NK-92 treated with Interleukin-12 subunit alpha and Interleukin-12 subunit beta, amount 100 ng/mL, for 24 hours (cell line): ENCODE results near the gene BAIAP2L1.
"Not testable (repeated sequence)": the region's sequence is repeated elsewhere in the genome, so short reads cannot be mapped to it uniquely, and the experiment has no call there.

Experiments used
- DNase-seq: peaks from one replicate; lab custom pipeline; 2025; lab: John Stamatoyannopoulos, UW

Gene BAIAP2L1

GRCh38 chr7:98399462-98399861, 1.4 kb downstream of the BAIAP2L1 start:
- no peak for DNase-seq

GRCh38 chr7:98398567-98399372, 2.1 kb downstream of the BAIAP2L1 start:
- no peak for DNase-seq

- no peak for DNase-seq
These were observed 4.1 kb downstream of the BAIAP2L1 start for GRCh38 chr7:98396768-98397167.

GRCh38 chr7:98395951-98396350, 4.9 kb downstream of the BAIAP2L1 start:
- DNase-seq = no peak

- no peak for DNase-seq
These were observed 5.4 kb downstream of the BAIAP2L1 start for GRCh38 chr7:98395481-98395880.

- DNase-seq = no peak
These were observed 6.5 kb downstream of the BAIAP2L1 start for GRCh38 chr7:98394377-98394836.

- no peak for DNase-seq
These were observed 13.2 kb downstream of the BAIAP2L1 start for GRCh38 chr7:98387544-98388226.

GRCh38 chr7:98387131-98387530, 13.8 kb downstream of the BAIAP2L1 start:
- no peak for DNase-seq

GRCh38 chr7:98385532-98385931, 15.4 kb downstream of the BAIAP2L1 start:
- not testable (repeated sequence) for DNase-seq

GRCh38 chr7:98378210-98378819, 22.6 kb downstream of the BAIAP2L1 start:
- no peak for DNase-seq

- no peak for DNase-seq
These were observed 24.2 kb downstream of the BAIAP2L1 start for GRCh38 chr7:98376711-98377110.

- DNase-seq = no peak
These were observed 25.2 kb downstream of the BAIAP2L1 start for GRCh38 chr7:98375664-98376063.

- no peak for DNase-seq
These were observed 26.6 kb downstream of the BAIAP2L1 start for GRCh38 chr7:98374285-98374680.

- no peak for DNase-seq
These were observed 27.9 kb downstream of the BAIAP2L1 start for GRCh38 chr7:98372993-98373392.

GRCh38 chr7:98369726-98370125, 31.2 kb downstream of the BAIAP2L1 start:
- DNase-seq = no peak

- DNase-seq = no peak
These were observed 32.2 kb downstream of the BAIAP2L1 start for GRCh38 chr7:98368716-98369115.

GRCh38 chr7:98366562-98366938, 34.3 kb downstream of the BAIAP2L1 start:
- DNase-seq = no peak

GRCh38 chr7:98365863-98366561, 34.9 kb downstream of the BAIAP2L1 start:
- DNase-seq = no peak

- DNase-seq = no peak
These were observed 36.7 kb downstream of the BAIAP2L1 start for GRCh38 chr7:98364220-98364619.

- DNase-seq = no peak
These were observed 38.4 kb downstream of the BAIAP2L1 start for GRCh38 chr7:98362517-98362916.

- DNase-seq = no peak
These were observed 40.4 kb downstream of the BAIAP2L1 start for GRCh38 chr7:98360221-98361130.
